T-helper 1 cell treated with Interleukin-12 subunit alpha and Interleukin-12 subunit beta and Interleukin-4 antibody, amounts not matched to agents 30 ng/mL and 1 ng/mL, for 36 hours (primary cell): Measurements from ENCODE around the gene ATP13A5. TPM values are rescaled to one million over a fixed set of nuclear protein-coding genes. Genes with fewer than 3 reads are reported as not detected.

Experiments
- intact Hi-C: fragments of 100-400 bp; cut with micrococcal nuclease; formaldehyde crosslinking; loops from one replicate; pipeline ENCODE4 v1.15.1; 2024
- total RNA-seq: library from RNA; stranded (reverse); gene quantifications from 2 replicates; pipeline ENCODE4 v1.2.3, GENCODE V29; 2022

Gene ATP13A5
- total RNA-seq: not detected in 2 replicates

GRCh38 chr3:193378706-193379105, at the start of gene ATP13A5:
ATP13A5 (minus strand) TSS chr3:193378753; CDS start chr3:193378725, 28 bp downstream.
- intact Hi-C loops: no loop called here

GRCh38 chr3:193418576-193419373, 40.2 kb upstream of the ATP13A5 start:
- intact Hi-C loops: no loop called here

- intact Hi-C loops: no loop called here
Observed at GRCh38 chr3:193416629-193417028, 38.1 kb upstream of the ATP13A5 start.

GRCh38 chr3:193407688-193408087, 29.1 kb upstream of the ATP13A5 start:
- intact Hi-C loops: no loop called here

- intact Hi-C loops: no loop called here
Observed at GRCh38 chr3:193407112-193407511, 28.6 kb upstream of the ATP13A5 start.

GRCh38 chr3:193403307-193403706, 24.8 kb upstream of the ATP13A5 start:
- intact Hi-C loops: no loop called here

- intact Hi-C loops: no loop called here
Observed at GRCh38 chr3:193400304-193400703, 21.8 kb upstream of the ATP13A5 start.

GRCh38 chr3:193396451-193397244, 18.1 kb upstream of the ATP13A5 start:
- intact Hi-C loops: no loop called here

- intact Hi-C loops: no loop called here
Observed at GRCh38 chr3:193391902-193392301, 13.3 kb upstream of the ATP13A5 start.

GRCh38 chr3:193389335-193389734, 10.8 kb upstream of the ATP13A5 start:
- intact Hi-C loops: no loop called here

- intact Hi-C loops: no loop called here
Observed at GRCh38 chr3:193388361-193388760, 9.8 kb upstream of the ATP13A5 start.

GRCh38 chr3:193387596-193387995, 9.0 kb upstream of the ATP13A5 start:
- intact Hi-C loops: no loop called here

GRCh38 chr3:193377591-193377990, 962 bp downstream of the ATP13A5 start:
- intact Hi-C loops: no loop called here

GRCh38 chr3:193375614-193376013, 2.9 kb downstream of the ATP13A5 start:
- intact Hi-C loops: no loop called here

- intact Hi-C loops: no loop called here
Observed at GRCh38 chr3:193372783-193373182, 5.8 kb downstream of the ATP13A5 start.

GRCh38 chr3:193367868-193368267, 10.7 kb downstream of the ATP13A5 start:
- intact Hi-C loops: no loop called here

- intact Hi-C loops: no loop called here
Observed at GRCh38 chr3:193357291-193357690, 21.3 kb downstream of the ATP13A5 start.

- intact Hi-C loops: no loop called here
Observed at GRCh38 chr3:193354423-193354822, 24.1 kb downstream of the ATP13A5 start.

- intact Hi-C loops: no loop called here
Observed at GRCh38 chr3:193350744-193351143, 27.8 kb downstream of the ATP13A5 start.

GRCh38 chr3:193348686-193349085, 29.9 kb downstream of the ATP13A5 start:
- intact Hi-C loops: no loop called here

GRCh38 chr3:193347521-193348501, 30.7 kb downstream of the ATP13A5 start:
- intact Hi-C loops: no loop called here
